ENCODE data around the gene GALNTL6. TPM values are rescaled to one million over a fixed set of nuclear protein-coding genes. Genes with fewer than 3 reads are reported as not detected.

Gene GALNTL6
- total RNA-seq, 1 donor from 2014 or later, result not detected

- H3K4me1 ChIP-seq, result peaks cover 0 to 6% of the 10 kb centered on the region in 2 donors
- no peaks in the 10 kb centered on the region for H3K27me3 ChIP-seq
- no peaks in the 10 kb centered on the region for H3K36me3 ChIP-seq
- peaks cover 0 to 12% of the 10 kb centered on the region in 2 donors for H3K9me3 ChIP-seq
- intact Hi-C loops (cut with DNase I), result loop anchor here (2.0 kb wide), 1 partner anchor 15 kb away; no protein-coding TSS in a partner anchor
- no peak for DNase-seq (ENCODE audit: low spot score in 2 of 2)
- no peak for TF ChIP-seq CTCF (IDR thresholded peaks at IDR 0.05)
- no peak overlapping the region for H3K4me3 ChIP-seq
- peak overlapping the region in 1 of 2 donors; percentile 85 for H3K27ac ChIP-seq
Measured at GRCh38 chr4:172983631-172984030, 1170.4 kb downstream of the GALNTL6 start.

- Histone ChIP-seq H3K27ac (peak overlapping the region in 1 of 2 donors; percentile 47), H3K27me3 (no peaks in the 10 kb centered on the region), H3K4me1 (peaks cover 0 to 6% of the 10 kb centered on the region in 2 donors), H3K4me3 (no peak overlapping the region), H3K36me3 (no peaks in the 10 kb centered on the region), H3K9me3 (peaks cover 0 to 16% of the 10 kb centered on the region in 2 donors)
- DNase-seq (ENCODE audit: low spot score in 2 of 2), result no peak
- intact Hi-C loops (cut with DNase I), result no loop called here
- no peak for TF ChIP-seq CTCF (IDR thresholded peaks at IDR 0.05)
Measured at GRCh38 chr4:172985552-172985951, 1172.3 kb downstream of the GALNTL6 start.

GRCh38 chr4:172986114-172986513, 1172.9 kb downstream of the GALNTL6 start:
- no peak for TF ChIP-seq CTCF (IDR thresholded peaks at IDR 0.05)
- no peak for DNase-seq (ENCODE audit: low spot score in 2 of 2)
- Histone ChIP-seq H3K4me3 (no peak overlapping the region), H3K36me3 (no peaks in the 10 kb centered on the region), H3K27ac (peak overlapping the region; percentile 47 to 48), H3K4me1 (peaks cover 0 to 6% of the 10 kb centered on the region in 2 donors), H3K27me3 (no peaks in the 10 kb centered on the region), H3K9me3 (peaks cover 0 to 16% of the 10 kb centered on the region in 2 donors)
- intact Hi-C loops (cut with DNase I), result no loop called here

- DNase-seq (ENCODE audit: low spot score in 2 of 2), result no peak
- no peaks in the 10 kb centered on the region for H3K36me3 ChIP-seq
- H3K27ac ChIP-seq, result no peak overlapping the region
- no peak overlapping the region for H3K4me3 ChIP-seq
- TF ChIP-seq CTCF (IDR thresholded peaks at IDR 0.05), result no peak
- intact Hi-C loops (cut with DNase I), result no loop called here
- no peaks in the 10 kb centered on the region for H3K27me3 ChIP-seq
- H3K9me3 ChIP-seq, result peaks cover 0 to 9% of the 10 kb centered on the region in 2 donors
- H3K4me1 ChIP-seq, result peaks cover 0 to 2% of the 10 kb centered on the region in 2 donors
Measured at GRCh38 chr4:172989984-172990820, 1177.0 kb downstream of the GALNTL6 start.

- no peak overlapping the region for H3K27ac ChIP-seq
- no peak for TF ChIP-seq CTCF (IDR thresholded peaks at IDR 0.05)
- H3K9me3 ChIP-seq, result peaks cover 0 to 9% of the 10 kb centered on the region in 2 donors
- DNase-seq (ENCODE audit: low spot score in 2 of 2), result no peak
- peaks cover 0 to 10% of the 10 kb centered on the region in 2 donors for H3K4me1 ChIP-seq
- intact Hi-C loops (cut with DNase I), result no loop called here
- no peak overlapping the region for H3K4me3 ChIP-seq
- H3K27me3 ChIP-seq, result no peaks in the 10 kb centered on the region
- H3K36me3 ChIP-seq, result no peaks in the 10 kb centered on the region
Measured at GRCh38 chr4:172992648-172993378, 1179.6 kb downstream of the GALNTL6 start.
